AG04450 (cell line): ENCODE results near the gene GRIA2. TPM values are rescaled to one million over a fixed set of nuclear protein-coding genes. Genes with fewer than 3 reads are reported as not detected.

Experiments used
- CTCF ChIA-PET: fragments of 300-600, 350-600 bp; formaldehyde crosslinking; extraction: SDS; loops from one replicate; lab custom pipeline; 2022; ENCODE audit warnings: antibody characterized with exemption, inconsistent platforms; lab: Charles Lee
- POLR2A ChIA-PET: fragments of 350-600 bp; formaldehyde crosslinking; extraction: SDS; loops from one replicate; lab custom pipeline; 2021; ENCODE audit warnings: antibody characterized with exemption, inconsistent platforms; lab: Yijun Ruan, JAX
- DNase-seq: peaks from one replicate; pipeline ENCODE4 v3.0.0-alpha.2; 2011; ENCODE audit warnings: low read depth, low spot score
- H3K27ac ChIP-seq: one replicate; pipeline ENCODE4 v1.5.1; 2012; ENCODE audit warnings: low read depth, low read length, control low read depth
- H3K27me3 ChIP-seq: one replicate; pipeline ENCODE4 v1.6.0; 2012; ENCODE audit warnings: low read length; ENCODE audit not compliant: control insufficient read depth, insufficient read depth
- H3K4me3 ChIP-seq: 2 replicates; pipeline ENCODE4 v1.5.1; 2011; ENCODE audit warnings: mild to moderate bottlenecking, low read depth, low read length, control low read depth
- H3K9me3 ChIP-seq: 2 replicates; pipeline ENCODE4 v1.5.1; 2012; ENCODE audit warnings: low read length; ENCODE audit not compliant: control insufficient read depth, insufficient read depth
- polyA plus RNA-seq: library from polyadenylated mRNA; depleted of rRNA; stranded (reverse); fragments of >200 nt; gene quantifications from 2 replicates; pipeline ENCODE4 v1.2.3, GENCODE V29; 2011
- TF ChIP-seq, protein P1 (sequence below): IDR thresholded peaks from 2 replicates; pipeline ENCODE4 v1.5.1; 2011; ENCODE audit warnings: low read depth, low read length, control low read depth, inconsistent platforms

GRIA2 gene
- polyA plus RNA-seq, 1 experiment: not detected

GRCh38 chr4:157195374-157195773 is 25.2 kb upstream of the GRIA2 start:
- no peaks in the 10 kb centered on the region for H3K27me3 ChIP-seq
- TF ChIP-seq, protein P1, sequence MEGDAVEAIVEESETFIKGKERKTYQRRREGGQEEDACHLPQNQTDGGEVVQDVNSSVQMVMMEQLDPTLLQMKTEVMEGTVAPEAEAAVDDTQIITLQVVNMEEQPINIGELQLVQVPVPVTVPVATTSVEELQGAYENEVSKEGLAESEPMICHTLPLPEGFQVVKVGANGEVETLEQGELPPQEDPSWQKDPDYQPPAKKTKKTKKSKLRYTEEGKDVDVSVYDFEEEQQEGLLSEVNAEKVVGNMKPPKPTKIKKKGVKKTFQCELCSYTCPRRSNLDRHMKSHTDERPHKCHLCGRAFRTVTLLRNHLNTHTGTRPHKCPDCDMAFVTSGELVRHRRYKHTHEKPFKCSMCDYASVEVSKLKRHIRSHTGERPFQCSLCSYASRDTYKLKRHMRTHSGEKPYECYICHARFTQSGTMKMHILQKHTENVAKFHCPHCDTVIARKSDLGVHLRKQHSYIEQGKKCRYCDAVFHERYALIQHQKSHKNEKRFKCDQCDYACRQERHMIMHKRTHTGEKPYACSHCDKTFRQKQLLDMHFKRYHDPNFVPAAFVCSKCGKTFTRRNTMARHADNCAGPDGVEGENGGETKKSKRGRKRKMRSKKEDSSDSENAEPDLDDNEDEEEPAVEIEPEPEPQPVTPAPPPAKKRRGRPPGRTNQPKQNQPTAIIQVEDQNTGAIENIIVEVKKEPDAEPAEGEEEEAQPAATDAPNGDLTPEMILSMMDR: no peak
- H3K9me3 ChIP-seq: no peaks in the 10 kb centered on the region
- DNase-seq: no peak
- no peak overlapping the region for H3K27ac ChIP-seq
- ChIA-PET CTCF (interaction anchor here (1.3 kb wide), 1 partner anchor 9 kb away, joined by 4 read pairs; no protein-coding TSS in a partner anchor), POLR2A (no interaction called here)
- H3K4me3 ChIP-seq: no peak overlapping the region

GRCh38 chr4:157196046-157196445 is 24.5 kb upstream of the GRIA2 start:
- TF ChIP-seq, protein P1: no peak
- CTCF ChIA-PET: interaction anchor here (1.3 kb wide), 1 partner anchor 8 kb away, joined by 4 read pairs; no protein-coding TSS in a partner anchor
- Histone ChIP-seq H3K4me3 (no peak overlapping the region), H3K27me3 (no peaks in the 10 kb centered on the region), H3K9me3 (no peaks in the 10 kb centered on the region), H3K27ac (no peak overlapping the region)
- POLR2A ChIA-PET: no interaction called here
- no peak for DNase-seq

DNA sequence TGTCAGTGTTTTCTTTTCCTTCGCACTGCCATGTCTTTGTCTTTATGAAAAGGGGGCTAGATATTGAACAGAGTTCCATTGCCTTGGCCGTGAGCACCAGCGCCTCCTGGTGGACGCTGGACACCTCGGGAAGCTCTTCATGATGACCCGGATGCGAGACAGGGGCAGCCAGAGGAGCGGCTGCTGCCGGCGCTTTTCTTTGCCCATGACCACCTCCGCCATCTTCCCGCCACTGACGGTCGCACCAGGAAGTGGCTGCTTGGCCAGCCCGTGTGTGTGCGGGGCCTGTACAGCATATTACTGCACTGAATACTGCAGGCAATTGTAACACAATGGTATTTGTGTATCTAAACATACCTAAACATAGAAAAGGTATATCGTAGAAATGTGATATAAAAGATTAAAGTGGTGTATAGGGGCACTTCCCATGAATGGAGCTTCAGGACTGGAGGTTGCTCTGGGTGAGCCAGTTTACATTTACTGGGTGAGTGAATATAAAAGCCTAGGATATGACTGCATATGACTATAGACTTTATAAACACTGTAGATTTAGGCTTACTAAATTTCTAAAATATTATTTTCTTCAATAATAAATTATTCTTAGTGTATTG is 15.8 kb upstream of the GRIA2 start:
- no peak overlapping the region for H3K4me3 ChIP-seq
- ChIA-PET CTCF (interaction anchor here (0.7 to 1.2 kb wide), 6 partner anchors 9 to 729 kb away, joined by 3 to 6 read pairs (median 4); no protein-coding TSS in a partner anchor), POLR2A (no interaction called here)
- TF ChIP-seq, protein P1: peak; percentile 44
- no peaks in the 10 kb centered on the region for H3K27me3 ChIP-seq
- DNase-seq: no peak
- H3K9me3 ChIP-seq: peaks cover 2% of the 10 kb centered on the region; the same call in 1 of the 2 replicates
- no peak overlapping the region for H3K27ac ChIP-seq

- Histone ChIP-seq H3K27me3 (peaks cover 29% of the 10 kb centered on the region), H3K4me3 (no peak overlapping the region), H3K27ac (no peak overlapping the region), H3K9me3 (no peaks in the 10 kb centered on the region; the same call in 1 of the 2 replicates)
- TF ChIP-seq, protein P1: peak; percentile 61
- ChIA-PET CTCF (interaction anchor here (1.0 to 3.0 kb wide), 7 partner anchors 13 to 1049 kb away, joined by 3 to 16 read pairs (median 6); no protein-coding TSS in a partner anchor), POLR2A (no interaction called here)
- DNase-seq: no peak
These were observed 2.8 kb upstream of the GRIA2 start for GRCh38 chr4:157217708-157218107.

DNA sequence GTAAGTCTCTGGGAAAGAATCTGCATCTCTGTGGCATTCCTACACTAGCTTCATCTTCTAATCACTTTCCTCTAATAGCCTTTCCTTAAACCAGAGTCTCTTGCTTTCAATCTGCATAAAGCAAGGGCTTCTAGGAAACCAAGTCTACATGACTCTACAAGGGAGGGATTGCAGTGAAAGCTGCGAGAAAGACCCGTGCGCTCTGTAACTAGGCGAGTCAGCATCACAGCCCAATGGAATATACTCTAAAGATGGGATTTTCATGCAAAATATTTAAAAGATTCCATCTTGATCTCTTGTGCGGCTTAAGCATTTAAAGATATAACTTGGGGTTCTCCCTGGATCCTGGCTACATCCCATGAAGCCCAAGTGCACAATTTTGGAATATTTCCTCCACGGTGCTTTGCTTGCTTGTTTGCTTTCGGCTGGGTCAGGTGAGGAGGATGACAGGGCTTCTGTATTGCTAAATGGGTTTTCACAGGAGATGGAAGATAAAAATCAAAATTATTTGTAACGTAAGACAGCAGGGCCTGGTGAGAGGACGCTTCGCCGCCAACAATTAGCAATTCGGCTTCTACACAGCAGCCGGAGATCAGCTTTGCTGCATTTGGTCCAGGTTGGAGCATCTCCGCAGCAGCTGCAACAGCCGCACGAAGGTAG is 687 bp upstream of the GRIA2 start:
- Histone ChIP-seq H3K9me3 (no peaks in the 10 kb centered on the region; the same call in 1 of the 2 replicates), H3K27ac (no peak overlapping the region), H3K27me3 (peaks cover 34% of the 10 kb centered on the region), H3K4me3 (peak overlapping the region; percentile 41; the same call in 1 of the 2 replicates)
- TF ChIP-seq, protein P1: no peak
- no peak for DNase-seq
- ChIA-PET CTCF (interaction anchor here (0.7 to 3.0 kb wide), 3 partner anchors 15 to 760 kb away, joined by 3 to 16 read pairs (median 6); no protein-coding TSS in a partner anchor), POLR2A (no interaction called here)
